Retina (tissue), 1 donor: ENCODE data around the gene TMUB2.
A peak's percentile ranks its signal among the peaks of the same experiment; 100 is the strongest.

Experiments used
- DNase-seq: peaks from one replicate; pipeline ENCODE4 v3.0.0-alpha.2; 2016

The TMUB2 gene

DNA sequence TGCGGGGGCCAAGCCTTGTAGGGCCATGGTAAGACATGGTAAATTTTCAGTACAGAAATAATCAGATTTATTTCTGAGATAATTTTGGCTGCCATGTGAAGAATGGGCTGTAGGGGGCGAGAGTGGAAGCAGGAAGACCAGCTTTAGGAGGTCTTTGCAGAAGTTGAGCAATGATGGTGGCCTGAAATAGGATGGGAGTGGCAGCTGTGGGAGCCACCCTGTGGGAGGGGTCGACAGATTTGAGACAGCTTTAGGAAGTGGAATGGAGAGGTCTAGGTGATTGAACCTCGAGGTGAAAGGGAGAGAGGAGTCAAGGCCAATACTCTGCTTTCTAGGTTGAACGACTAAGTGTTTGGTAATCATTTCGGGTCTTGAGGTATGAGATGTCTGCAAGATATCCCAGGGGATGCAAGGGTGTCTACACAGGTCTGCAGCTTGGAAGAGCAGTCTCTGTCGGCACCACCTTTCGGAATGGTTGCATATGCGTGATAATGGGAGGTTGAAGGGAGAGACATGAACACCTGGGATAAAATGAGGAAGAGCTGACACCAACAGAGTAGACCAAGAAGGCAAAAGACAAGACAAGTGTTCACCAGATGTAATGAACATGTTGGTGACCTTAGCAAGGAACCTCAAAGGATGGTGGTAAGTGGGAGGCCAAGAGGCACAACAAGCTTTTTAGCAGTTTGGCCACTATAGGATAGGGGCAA is 17.1 kb downstream of the TMUB2 start:
- DNase-seq, result peak; percentile 59

DNA sequence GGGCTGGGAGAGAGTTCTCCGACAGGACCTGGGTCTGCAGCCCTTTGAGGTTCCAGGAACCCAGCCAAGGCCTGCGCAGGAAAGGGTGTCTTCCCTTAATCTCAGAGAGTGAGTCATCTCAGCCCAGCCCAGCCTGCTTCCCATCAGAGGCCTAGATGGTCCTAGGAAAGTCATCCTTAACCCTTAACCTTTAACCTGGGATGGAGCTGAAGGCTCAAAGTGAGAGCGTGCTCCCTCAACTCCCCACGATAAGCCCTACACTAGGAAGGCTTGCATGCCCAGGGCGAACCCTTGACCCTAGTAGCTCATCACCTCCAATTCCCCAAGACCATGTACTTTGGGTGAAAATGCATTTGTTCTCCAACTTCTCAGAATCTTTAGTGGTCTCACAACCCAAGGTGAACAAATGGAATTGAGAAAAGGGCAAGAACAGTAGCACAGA is 17.7 kb downstream of the TMUB2 start:
- DNase-seq, result no peak

GRCh38 chr17:44205962-44206824 is 19.4 kb downstream of the TMUB2 start:
- DNase-seq, result no peak

DNA sequence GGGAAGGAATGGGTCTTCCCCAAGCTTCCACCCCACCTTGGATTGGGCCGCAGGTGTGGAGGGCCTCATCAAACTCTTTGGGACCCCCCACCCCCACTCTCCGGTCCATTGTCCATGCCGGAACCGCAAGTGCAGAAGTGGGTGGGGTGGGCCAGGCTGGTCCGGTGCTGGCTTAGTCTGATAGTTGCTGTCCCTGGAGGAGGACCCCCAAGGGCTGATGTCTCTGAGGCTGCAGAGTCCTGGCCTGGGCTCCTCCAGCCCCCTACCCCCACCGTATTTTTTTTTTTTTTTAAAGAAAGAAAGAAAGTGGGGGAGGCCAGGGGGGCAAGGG is 20.0 kb downstream of the TMUB2 start:
- no peak for DNase-seq

DNA sequence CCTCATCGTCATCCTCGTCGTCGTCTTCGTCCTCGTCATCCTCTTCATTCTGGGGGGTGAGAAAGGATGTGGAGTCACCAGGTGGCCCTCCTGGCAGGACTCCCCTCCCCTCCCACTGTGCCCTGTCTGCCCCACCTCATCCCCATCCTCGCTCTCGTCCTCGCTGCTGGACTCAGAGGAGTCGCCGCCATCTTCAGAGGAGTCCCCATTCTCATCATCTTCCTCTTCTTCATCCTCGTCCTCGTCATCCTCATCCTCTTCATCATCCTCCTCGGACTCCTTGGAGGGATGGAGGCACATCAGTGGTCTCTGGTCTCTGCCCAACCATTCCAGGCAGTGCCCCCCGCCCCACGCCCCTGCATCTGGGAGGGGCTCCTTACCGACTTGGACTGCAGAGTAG is 20.5 kb downstream of the TMUB2 start:
- no peak for DNase-seq

DNA sequence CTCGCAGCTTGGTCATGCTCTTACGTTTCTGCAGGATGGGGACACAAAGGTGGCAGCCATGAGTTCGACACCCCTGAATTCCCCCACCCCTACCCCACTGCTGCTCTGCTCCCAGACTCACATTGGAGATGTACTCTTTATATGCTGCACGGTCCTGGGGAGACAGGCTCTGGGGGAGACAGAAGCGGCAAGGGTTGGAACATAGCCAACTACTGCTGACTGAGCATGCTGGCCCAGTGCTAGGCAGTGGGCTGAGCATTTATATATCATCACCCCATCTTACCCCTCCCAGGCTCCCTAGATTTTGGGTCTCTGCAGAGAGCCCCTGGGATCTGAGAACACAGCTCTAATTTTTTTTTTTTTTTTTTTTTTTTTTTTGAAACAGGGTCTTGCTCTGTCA is 21.0 kb downstream of the TMUB2 start:
- DNase-seq, result no peak

- DNase-seq, result no peak
Observed at GRCh38 chr17:44209786-44210341, 23.1 kb downstream of the TMUB2 start.

DNA sequence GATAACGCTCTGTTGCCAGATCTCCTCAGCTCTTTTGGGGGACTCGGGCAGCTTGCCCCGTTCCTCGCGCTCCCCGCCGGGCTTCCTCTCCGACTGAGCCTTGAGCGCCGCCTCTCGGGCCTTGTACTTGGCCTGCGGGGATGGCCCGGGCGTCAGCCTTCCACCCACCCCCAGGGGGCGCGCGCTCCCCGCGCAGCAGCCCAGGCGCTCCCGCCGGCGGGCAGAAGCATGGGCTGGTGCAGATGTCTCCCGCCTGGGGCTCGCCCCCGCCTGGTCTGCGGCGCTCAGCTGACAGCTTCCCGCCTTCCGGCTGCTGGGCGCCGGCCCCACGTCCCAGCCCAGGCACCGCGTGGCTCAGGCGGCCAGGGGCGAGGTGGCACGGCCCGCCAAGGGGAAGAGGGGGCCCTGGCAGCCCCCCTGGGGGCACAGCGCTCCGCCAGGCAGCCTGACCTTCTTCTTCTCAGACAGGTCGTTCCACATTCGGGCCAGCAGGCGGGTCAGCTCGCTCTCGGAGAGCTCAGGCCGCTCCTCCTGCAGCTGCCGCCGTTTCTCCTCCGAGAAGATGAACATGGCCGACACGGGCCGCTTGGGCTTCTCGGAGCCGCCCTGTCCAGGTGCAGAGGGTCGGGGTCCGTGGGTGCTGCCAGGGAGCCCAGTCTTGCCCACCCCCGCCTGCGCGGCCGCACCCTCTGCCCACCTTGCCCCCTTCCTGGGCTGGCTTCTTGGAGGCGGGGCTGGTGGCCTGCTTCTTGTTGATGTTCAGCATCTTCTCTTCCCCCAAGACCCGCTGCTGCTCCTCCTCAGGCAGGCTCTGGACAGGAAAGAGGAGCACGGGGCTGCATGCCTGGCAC is 23.8 kb downstream of the TMUB2 start:
- DNase-seq, result peak; percentile 93

DNA sequence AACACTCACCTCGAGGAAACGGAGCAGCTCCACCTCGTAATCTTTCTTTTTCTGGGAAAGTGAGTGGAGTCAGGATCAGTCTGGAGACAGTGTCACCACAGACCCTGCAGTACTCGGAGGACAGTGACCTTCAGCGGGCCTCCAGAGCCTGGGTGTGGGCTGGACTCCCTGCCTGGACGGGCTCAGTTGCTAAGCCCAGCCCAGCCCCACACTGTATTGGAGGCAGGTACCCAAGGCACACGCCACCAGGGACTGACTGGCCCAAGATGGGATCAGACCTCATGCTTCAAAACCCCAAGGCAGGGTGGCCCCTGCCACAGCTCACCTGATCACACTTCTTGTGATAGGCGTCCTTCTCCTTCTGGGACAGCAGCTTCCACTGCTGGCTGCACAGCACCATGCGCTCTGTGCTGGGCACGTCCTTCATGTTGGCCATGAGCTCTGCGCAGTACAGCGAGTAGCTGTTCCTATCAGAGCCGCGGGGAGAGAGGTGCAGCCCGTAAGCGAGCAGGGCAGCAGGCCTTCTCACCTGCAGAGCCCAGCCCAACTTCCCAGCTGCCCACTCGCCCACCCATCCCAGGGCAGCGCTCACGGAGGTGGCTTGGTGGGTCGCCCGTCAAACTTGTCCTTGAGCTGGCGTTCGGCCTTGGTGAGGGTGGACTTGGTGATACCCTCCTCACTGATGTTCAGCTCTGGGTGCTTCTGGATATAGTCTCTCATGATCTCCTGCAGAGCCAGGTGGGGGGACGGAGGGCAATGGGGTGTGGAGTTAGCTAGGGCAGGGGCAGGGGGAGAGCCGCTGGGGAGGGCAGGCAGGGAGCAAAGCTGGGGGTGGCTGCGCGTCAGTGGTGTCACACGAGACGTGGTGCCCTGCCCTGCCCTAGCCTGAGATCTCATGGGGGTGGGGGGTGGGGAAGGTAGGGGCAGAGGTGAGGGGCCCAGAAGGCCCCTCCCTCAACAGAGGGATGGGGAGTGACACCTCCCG is 24.8 kb downstream of the TMUB2 start:
- no peak for DNase-seq

DNA sequence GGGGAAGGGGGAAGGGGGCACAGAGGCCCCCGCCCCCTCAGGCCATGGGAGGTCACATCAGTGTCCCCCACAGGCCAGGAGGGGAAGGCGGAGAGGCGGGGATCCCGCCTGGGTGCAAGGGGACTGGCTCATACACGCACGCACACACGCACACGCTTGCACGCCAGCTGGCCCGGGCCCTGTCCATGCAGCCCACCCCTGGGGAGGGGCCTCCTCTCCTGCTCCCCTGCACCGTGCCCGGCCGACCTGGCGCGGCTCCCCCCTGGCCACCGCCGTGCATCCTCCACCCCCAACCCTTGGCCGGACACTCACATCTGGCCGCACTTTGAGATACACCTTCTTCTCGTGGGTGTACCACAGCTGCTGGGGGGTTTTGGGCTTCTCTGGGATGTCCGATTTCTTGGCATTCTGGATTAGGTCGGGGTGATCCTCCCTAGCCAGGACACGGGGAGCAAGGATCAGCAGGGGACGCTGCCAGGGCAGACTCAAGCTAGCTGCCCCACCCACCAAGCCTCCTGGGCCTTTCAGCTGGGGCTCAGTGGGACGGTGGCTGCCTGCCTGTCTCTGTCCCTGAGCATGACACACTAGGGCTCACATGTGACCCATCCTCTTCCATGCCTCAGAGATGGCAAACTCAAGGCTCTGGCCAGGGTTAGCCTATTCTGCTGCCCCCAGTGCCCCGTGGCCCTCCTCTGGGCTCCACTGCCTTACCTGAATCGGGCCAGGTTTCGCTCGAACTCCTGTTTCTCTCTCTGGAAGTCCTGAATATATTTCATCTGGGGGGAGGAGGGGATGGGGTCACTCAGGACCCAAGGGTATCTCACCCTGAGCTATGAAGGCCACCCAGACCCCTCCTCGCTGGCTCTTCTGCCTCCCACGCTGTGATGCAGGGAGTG is 26.0 kb downstream of the TMUB2 start:
- DNase-seq, result no peak

DNA sequence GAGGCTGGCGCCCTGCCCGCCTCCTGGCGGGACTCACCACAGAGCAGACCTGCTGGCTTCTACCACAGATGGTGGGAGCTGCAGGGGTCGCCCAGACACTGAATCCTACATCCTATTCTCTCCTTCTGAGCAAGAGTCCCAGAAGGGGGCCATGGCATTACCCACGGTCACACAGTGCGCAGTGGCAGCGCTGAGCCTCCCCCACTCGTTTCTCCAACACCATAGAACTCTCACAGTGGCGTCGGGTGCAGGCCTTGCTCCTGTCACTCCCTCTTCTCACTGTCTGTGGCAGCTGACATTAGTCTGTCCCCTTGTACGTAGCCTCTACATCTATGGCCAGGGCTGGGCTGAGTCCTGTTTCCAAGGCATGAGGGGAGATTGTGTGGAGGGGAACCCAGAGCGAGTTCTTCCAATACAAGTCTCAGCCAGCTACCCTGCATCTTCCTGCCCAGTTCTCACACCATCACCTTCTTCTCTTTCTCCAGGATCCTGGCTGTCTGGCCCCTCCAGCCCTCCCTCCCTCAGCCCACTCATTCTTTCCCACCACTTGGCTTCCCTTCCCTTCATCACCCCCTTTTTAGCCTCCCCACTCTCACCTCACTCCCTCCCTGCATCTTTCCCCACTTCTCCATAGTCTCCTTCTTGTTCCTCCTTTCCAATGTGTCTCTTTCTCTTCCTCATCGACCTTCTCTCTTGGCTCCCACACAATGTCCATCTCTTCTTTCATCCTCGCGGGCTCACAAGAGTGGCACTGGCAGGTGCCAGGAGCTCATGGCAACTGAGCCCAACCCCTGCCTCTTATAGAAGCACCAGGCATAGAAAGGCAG is 26.8 kb downstream of the TMUB2 start:
- no peak for DNase-seq

DNA sequence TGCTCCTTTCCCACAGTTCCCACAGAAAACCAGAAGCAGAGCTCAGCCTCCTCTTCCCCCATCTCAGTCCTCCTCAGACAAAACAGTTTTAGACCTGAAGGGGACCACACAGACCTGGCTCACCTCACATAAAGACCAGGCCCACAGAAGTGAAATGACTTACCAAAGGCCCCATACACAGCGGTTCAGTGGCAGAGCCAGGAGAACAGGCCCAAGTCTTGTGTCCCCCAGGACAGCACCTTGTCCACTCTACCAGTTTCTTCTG is 27.4 kb downstream of the TMUB2 start:
- no peak for DNase-seq

GRCh38 chr17:44214896-44215295 is 28.1 kb downstream of the TMUB2 start:
- DNase-seq, result no peak

DNA sequence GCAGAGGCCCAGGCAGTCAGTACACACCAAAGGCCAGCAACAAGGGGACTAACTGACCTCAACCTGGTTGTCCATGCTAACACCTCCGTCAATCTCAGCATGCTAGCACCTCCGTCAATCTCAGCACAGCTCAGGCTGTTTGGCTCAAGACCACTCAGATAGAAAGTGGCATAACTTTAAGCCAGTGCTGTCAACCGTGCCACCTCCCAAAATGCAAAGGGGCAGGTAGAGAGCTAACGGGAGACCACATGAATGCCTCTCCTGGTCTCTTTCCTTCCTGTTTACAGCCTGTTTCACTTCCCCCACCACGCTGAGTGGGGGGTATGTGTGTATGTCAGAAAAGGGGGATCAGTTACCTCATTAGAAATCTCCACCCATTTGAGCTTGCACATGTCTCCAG is 29.4 kb downstream of the TMUB2 start:
- no peak for DNase-seq

DNA sequence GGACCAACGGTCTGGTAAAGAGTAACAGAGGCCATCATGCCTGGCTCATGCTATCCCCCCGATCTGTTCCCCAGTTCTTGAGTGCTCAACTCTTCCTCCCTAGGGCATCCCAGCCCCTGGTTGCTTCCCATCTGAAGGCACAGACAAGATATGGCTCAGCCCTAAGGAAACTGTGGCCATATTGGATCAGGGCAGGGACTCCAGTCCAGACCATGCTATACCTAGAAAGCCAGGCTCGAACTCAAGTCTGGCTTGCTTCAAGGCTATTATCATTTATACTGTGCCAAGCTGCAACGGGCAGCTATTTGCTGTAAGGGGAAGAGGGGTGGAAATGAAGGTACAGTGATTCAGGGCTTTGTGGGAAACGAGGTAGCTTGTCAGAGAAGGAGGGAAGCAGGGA is 29.9 kb downstream of the TMUB2 start:
- no peak for DNase-seq

- no peak for DNase-seq
Observed at GRCh38 chr17:44217738-44218343, 31.1 kb downstream of the TMUB2 start.

GRCh38 chr17:44218344-44219107 is 31.8 kb downstream of the TMUB2 start:
- peak; percentile 91 for DNase-seq

- peak; percentile 67 for DNase-seq
Observed at GRCh38 chr17:44219108-44219615, 32.4 kb downstream of the TMUB2 start.
